Epithelial cell of esophagus (primary cell): Measurements from ENCODE around the gene DDOST.

Source experiments
- DNase-seq: peaks from one replicate; pipeline ENCODE4 v3.0.0; 2010; ENCODE audit warnings: low read depth
- H3K4me3 ChIP-seq: 2 replicates; pipeline ENCODE4 v1.5.1; 2011; ENCODE audit warnings: mild to moderate bottlenecking, low read length, control low read depth
- TF ChIP-seq, protein P1 (sequence below): IDR thresholded peaks from 2 replicates; pipeline ENCODE4 v1.5.1; 2011; ENCODE audit warnings: low read depth, mild to moderate bottlenecking, low read length, control low read depth, inconsistent platforms; ENCODE audit not compliant: insufficient read depth; ENCODE audit errors: missing control alignments

DDOST gene

GRCh38 chr1:20663969-20664715 is 3.0 kb upstream of the DDOST start:
- H3K4me3 ChIP-seq: no peak overlapping the region
- no peak for DNase-seq
- TF ChIP-seq, protein P1, sequence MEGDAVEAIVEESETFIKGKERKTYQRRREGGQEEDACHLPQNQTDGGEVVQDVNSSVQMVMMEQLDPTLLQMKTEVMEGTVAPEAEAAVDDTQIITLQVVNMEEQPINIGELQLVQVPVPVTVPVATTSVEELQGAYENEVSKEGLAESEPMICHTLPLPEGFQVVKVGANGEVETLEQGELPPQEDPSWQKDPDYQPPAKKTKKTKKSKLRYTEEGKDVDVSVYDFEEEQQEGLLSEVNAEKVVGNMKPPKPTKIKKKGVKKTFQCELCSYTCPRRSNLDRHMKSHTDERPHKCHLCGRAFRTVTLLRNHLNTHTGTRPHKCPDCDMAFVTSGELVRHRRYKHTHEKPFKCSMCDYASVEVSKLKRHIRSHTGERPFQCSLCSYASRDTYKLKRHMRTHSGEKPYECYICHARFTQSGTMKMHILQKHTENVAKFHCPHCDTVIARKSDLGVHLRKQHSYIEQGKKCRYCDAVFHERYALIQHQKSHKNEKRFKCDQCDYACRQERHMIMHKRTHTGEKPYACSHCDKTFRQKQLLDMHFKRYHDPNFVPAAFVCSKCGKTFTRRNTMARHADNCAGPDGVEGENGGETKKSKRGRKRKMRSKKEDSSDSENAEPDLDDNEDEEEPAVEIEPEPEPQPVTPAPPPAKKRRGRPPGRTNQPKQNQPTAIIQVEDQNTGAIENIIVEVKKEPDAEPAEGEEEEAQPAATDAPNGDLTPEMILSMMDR: no peak

DNA sequence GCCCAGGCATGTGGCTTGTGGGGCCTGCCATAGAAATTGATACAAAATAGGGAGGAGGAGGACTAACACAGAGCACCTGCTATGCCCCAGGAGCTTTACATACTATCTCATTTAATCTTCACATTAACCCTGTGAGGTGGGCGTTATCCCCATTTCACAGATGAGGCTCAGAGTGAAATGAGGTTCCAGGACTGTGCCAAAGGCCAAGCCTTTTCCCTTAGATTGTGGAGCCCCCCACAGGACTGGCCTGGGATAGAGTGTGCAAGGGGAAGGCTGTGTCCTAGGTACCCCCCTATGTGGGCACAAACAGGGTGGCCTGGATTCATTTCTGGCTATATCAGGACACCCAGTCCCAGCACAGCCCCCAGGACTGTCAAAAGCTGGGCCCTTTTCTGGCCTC is 2.2 kb upstream of the DDOST start:
- H3K4me3 ChIP-seq: no peak overlapping the region
- TF ChIP-seq, protein P1: no peak
- DNase-seq: no peak

DNA sequence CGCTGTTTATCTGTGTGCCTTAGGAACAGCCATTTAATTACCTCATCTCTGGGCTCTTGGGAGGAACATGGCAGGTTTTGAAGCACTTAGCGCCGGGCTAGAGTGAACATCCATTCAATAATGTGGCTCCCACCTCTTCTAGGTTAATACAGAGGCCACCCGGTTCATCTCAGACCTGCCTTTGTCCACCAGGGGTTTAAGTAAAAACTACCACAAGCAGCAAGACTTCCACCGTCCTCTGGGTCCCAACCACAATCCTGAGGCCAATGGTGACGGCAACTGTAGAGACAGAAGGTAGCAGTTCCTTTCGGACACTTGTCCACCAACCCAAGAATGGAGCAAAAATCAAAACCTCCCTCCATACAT is 924 bp upstream of the DDOST start:
- TF ChIP-seq, protein P1: no peak
- no peak for DNase-seq

DNA sequence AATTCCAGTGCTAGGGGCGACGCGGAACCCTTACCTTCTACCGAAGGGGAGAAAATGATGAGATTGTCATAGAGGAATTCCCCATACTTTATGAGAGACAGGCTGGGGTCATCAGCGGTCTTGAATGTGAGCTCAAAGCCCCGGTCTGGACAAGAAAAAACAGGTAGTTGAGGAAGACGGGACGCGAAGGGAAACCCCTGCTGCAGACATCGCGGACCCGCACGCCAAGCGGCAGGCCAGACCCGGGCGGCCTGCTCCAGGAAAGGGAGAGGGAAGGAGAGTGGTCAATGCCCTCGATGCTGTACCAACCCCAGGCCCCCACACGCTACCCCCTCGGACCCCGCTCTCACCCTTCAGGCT is 342 bp downstream of the DDOST start:
- peak; percentile 14 for DNase-seq
- peak overlapping the region; percentile 92 for H3K4me3 ChIP-seq
- TF ChIP-seq, protein P1: no peak

More for the DNA sequence above, 924 bp upstream of the DDOST start:
- peak overlapping the region; percentile 92 for H3K4me3 ChIP-seq

GRCh38 chr1:20660363-20660762 is 806 bp downstream of the DDOST start:
- H3K4me3 ChIP-seq: peak overlapping the region; percentile 92
- TF ChIP-seq, protein P1: no peak
- no peak for DNase-seq

- TF ChIP-seq, protein P1: no peak
- no peak overlapping the region for H3K4me3 ChIP-seq
- no peak for DNase-seq
Measured at GRCh38 chr1:20658166-20658915, 2.8 kb downstream of the DDOST start.
